ENCODE results near the gene CTTNBP2. TPM values are rescaled to one million over a fixed set of nuclear protein-coding genes. Genes with fewer than 3 reads are reported as not detected.

The CTTNBP2 gene
- total and polyA plus RNA-seq, 7 donors, result 0.60 to 11.1 (median 4.9) TPM

DNA sequence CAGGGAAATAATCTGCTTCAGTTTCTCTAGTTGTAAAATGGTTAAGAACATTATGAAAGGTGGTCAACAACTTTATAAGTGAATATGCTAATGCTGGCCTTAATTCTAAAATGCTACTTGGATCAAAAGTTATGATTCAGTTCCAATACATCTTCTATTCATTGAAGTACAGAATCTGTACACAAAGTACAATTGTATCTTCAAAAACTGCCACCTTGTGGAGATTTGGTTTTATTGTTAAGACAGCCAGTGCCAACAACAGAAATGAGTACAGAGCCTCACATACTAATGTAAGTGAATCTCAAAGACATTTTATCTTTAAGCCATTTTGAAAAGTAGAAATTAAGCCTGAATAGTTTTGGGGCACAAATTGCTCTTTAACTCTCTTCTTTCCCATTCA lies 199.4 kb downstream of the CTTNBP2 start:
- no peaks in the 10 kb centered on the region for H3K36me3 ChIP-seq

DNA sequence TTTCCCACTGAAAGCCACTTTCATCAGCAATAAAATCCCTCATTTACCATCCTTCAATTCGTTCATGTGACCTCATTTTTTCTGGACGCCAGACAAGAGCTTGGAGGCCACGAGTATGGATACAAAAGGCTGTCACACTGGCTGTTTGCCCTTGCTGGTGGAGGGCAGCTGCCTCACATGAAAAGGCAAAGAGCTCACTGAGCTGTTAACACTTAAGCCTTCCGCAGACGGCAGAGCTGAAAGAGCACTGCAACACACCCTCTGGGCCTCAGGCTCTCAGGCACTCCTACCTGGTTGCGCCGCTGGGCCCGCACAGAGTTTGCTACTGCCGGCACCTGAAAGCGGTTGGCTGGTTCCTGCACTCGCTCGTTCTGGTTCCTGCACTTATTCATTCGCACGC lies 199.9 kb downstream of the CTTNBP2 start:
- no peaks in the 10 kb centered on the region for H3K27me3 ChIP-seq
- no peaks in the 10 kb centered on the region for H3K36me3 ChIP-seq
- no peaks in the 10 kb centered on the region for H3K9me3 ChIP-seq
- intact Hi-C loops (cut with DNase I), result no loop called here
- WGBS, 2 donors, result 17 to 64% methylated on average over 14 of the region's 14 CpGs
- H3K27ac ChIP-seq, result no peak overlapping the region
- no peak for DNase-seq
- H3K4me1 ChIP-seq, result no peaks in the 10 kb centered on the region
- TF ChIP-seq, protein P1, sequence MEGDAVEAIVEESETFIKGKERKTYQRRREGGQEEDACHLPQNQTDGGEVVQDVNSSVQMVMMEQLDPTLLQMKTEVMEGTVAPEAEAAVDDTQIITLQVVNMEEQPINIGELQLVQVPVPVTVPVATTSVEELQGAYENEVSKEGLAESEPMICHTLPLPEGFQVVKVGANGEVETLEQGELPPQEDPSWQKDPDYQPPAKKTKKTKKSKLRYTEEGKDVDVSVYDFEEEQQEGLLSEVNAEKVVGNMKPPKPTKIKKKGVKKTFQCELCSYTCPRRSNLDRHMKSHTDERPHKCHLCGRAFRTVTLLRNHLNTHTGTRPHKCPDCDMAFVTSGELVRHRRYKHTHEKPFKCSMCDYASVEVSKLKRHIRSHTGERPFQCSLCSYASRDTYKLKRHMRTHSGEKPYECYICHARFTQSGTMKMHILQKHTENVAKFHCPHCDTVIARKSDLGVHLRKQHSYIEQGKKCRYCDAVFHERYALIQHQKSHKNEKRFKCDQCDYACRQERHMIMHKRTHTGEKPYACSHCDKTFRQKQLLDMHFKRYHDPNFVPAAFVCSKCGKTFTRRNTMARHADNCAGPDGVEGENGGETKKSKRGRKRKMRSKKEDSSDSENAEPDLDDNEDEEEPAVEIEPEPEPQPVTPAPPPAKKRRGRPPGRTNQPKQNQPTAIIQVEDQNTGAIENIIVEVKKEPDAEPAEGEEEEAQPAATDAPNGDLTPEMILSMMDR (IDR thresholded peaks at IDR 0.05), result no peak
- TF ChIP-seq POLR2AphosphoS5 (IDR thresholded peaks at IDR 0.05) (no peak), POLR2A (IDR thresholded peaks at IDR 0.05) (no peak), EP300 (IDR thresholded peaks at IDR 0.05) (no peak)
- H3K4me3 ChIP-seq, result no peak overlapping the region

More for the DNA sequence above, 199.4 kb downstream of the CTTNBP2 start:
- intact Hi-C loops (cut with DNase I), result no loop called here
- H3K4me3 ChIP-seq, result no peak overlapping the region
- no peak for DNase-seq
- H3K27me3 ChIP-seq, result no peaks in the 10 kb centered on the region
- TF ChIP-seq, protein P1 (IDR thresholded peaks at IDR 0.05), result peak in 1 of 4 experiments; percentile 27
- no peak for TF ChIP-seq EP300 (IDR thresholded peaks at IDR 0.05)
- H3K27ac ChIP-seq, result no peak overlapping the region
- H3K9me3 ChIP-seq, result no peaks in the 10 kb centered on the region
- no peaks in the 10 kb centered on the region for H3K4me1 ChIP-seq

DNA sequence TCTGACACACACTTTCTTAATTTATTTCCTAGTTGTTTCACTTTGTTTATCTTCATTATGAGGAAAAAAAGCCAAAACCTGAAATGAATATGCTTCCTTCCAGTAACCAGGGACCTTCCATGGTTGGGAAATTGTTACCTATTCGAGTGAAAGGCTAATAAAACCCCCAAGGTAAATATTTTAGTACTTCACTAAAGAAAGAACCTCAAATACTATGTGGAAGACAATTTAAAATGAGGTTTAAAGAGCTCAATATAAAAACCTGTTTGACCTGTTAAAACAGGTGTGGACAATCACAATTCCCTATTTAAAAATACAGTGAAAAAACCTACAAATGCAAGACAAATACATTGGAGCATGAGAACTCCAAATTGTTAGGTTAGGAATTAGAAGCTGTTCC lies 200.8 kb downstream of the CTTNBP2 start:
- TF ChIP-seq, protein P1 (IDR thresholded peaks at IDR 0.05), result no peak
- TF ChIP-seq EP300 (IDR thresholded peaks at IDR 0.05) (no peak), POLR2AphosphoS5 (IDR thresholded peaks at IDR 0.05) (no peak), POLR2A (IDR thresholded peaks at IDR 0.05) (no peak)
- Histone ChIP-seq H3K4me3 (no peak overlapping the region), H3K4me1 (no peaks in the 10 kb centered on the region), H3K36me3 (no peaks in the 10 kb centered on the region), H3K27ac (no peak overlapping the region), H3K9me3 (no peaks in the 10 kb centered on the region), H3K27me3 (no peaks in the 10 kb centered on the region)
- intact Hi-C loops (cut with DNase I), result no loop called here
- 7 to 33% methylated on average over 1 of the region's 1 CpG for WGBS, 2 donors
- no peak for DNase-seq

DNA sequence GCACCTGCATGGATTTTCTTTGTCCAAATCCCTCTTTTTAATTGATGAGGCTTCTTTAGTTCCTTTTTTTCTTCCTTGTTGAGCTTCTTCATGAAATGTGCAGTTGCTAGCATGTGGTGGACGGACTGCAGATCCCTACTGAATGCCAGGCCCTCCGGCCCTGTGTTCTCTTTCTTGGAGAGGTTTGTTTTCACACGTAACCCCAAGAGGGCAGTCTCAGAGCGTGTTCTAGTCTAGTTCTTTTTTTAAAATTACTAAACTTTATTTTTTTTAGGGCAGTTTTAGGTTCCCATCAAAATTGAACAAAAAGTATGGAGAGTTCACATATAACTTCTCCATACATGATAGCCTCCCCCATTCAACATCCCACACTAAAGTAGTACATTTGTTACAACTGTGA lies 203.4 kb downstream of the CTTNBP2 start:
- no peak for DNase-seq
- WGBS, 2 donors, result 81 to 93% methylated on average over 4 of the region's 4 CpGs

DNA sequence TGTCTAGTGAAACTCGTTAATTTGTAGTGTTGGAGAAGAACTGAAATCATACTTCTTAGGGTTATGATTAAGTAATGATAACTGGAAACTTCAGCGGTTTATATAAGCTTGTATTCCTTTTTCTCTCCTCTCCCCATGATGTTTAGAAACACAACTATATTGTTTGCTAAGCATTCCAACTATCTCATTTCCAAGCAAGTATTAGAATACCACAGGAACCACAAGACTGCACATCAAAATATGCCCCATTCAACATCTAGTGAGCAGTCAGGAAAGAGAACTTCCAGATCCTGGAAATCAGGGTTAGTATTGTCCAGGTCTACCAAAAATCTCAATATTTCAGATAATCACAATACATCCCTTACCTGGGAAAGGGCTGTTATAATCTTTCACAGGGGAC lies 205.8 kb downstream of the CTTNBP2 start:
- no peak for DNase-seq
- Histone ChIP-seq H3K27ac (no peak overlapping the region), H3K9me3 (no peaks in the 10 kb centered on the region), H3K4me3 (no peak overlapping the region), H3K36me3 (no peaks in the 10 kb centered on the region), H3K27me3 (no peaks in the 10 kb centered on the region), H3K4me1 (no peaks in the 10 kb centered on the region)
- intact Hi-C loops (cut with DNase I), result no loop called here
- TF ChIP-seq POLR2AphosphoS5 (IDR thresholded peaks at IDR 0.05) (no peak), EP300 (IDR thresholded peaks at IDR 0.05) (no peak), POLR2A (IDR thresholded peaks at IDR 0.05) (no peak)
- TF ChIP-seq, protein P1 (IDR thresholded peaks at IDR 0.05), result no peak
- 81 to 83% methylated on average over 2 of the region's 2 CpGs for WGBS, 2 donors

More for the DNA sequence above, 203.4 kb downstream of the CTTNBP2 start:
- intact Hi-C loops (cut with DNase I), result no loop called here
- TF ChIP-seq POLR2A (IDR thresholded peaks at IDR 0.05), result no peak
- TF ChIP-seq EP300 (IDR thresholded peaks at IDR 0.05), result no peak
- TF ChIP-seq, protein P1 (IDR thresholded peaks at IDR 0.05), result no peak
- TF ChIP-seq POLR2AphosphoS5 (IDR thresholded peaks at IDR 0.05), result no peak
- Histone ChIP-seq H3K27me3 (no peaks in the 10 kb centered on the region), H3K4me1 (no peaks in the 10 kb centered on the region), H3K4me3 (no peak overlapping the region), H3K27ac (no peak overlapping the region), H3K9me3 (no peaks in the 10 kb centered on the region), H3K36me3 (no peaks in the 10 kb centered on the region)
